ENCODE data around the gene SNX32.

The SNX32 gene

DNA sequence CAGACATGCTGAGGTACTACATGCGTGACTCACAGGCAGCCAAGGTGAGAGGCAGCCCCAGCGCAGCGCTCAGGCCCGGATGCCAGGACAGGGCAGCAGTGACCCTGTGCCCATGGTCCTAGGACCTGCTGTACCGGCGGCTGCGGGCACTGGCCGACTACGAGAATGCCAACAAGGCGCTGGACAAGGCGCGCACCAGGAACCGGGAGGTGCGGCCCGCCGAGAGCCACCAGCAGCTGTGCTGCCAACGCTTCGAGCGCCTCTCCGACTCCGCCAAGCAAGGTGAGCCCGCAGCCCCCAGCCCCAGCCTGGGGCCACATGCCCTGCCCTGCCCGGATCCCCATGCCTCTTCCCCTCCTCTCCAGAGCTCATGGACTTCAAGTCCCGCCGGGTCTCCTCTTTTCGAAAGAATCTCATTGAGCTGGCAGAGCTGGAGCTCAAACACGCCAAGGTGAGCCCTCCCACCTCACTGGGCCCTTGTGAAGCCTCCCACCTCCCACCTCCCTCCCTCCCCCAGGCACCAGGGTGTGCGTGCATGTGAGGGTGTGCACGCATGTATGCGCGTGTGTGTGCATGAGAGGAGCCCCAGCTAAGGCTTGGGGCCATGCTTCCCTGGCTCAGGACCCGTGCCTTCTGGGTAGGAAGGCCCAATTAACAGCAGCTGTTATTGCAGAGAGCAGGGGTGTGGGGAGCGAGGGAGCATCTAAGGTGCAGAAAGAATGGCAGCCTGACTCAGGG lies 18.9 kb downstream of the SNX32 start:
- no peak overlapping the region for H3K4me3 Mint-ChIP-seq
- peaks cover 51% of the 10 kb centered on the region for H3K36me3 Mint-ChIP-seq (ENCODE audit: low read depth)
- H3K4me1 Mint-ChIP-seq, result peaks cover 39% of the 10 kb centered on the region
- no peak for DNase-seq
- H3K27me3 Mint-ChIP-seq (ENCODE audit: low read depth, poor library complexity), result peaks cover 10% of the 10 kb centered on the region
- H3K27ac Mint-ChIP-seq, result peak overlapping the region; percentile 68
- TF ChIP-seq, protein P1, sequence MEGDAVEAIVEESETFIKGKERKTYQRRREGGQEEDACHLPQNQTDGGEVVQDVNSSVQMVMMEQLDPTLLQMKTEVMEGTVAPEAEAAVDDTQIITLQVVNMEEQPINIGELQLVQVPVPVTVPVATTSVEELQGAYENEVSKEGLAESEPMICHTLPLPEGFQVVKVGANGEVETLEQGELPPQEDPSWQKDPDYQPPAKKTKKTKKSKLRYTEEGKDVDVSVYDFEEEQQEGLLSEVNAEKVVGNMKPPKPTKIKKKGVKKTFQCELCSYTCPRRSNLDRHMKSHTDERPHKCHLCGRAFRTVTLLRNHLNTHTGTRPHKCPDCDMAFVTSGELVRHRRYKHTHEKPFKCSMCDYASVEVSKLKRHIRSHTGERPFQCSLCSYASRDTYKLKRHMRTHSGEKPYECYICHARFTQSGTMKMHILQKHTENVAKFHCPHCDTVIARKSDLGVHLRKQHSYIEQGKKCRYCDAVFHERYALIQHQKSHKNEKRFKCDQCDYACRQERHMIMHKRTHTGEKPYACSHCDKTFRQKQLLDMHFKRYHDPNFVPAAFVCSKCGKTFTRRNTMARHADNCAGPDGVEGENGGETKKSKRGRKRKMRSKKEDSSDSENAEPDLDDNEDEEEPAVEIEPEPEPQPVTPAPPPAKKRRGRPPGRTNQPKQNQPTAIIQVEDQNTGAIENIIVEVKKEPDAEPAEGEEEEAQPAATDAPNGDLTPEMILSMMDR (IDR thresholded peaks at IDR 0.05), result no peak
- H3K9me3 Mint-ChIP-seq, result peaks cover 4% of the 10 kb centered on the region

DNA sequence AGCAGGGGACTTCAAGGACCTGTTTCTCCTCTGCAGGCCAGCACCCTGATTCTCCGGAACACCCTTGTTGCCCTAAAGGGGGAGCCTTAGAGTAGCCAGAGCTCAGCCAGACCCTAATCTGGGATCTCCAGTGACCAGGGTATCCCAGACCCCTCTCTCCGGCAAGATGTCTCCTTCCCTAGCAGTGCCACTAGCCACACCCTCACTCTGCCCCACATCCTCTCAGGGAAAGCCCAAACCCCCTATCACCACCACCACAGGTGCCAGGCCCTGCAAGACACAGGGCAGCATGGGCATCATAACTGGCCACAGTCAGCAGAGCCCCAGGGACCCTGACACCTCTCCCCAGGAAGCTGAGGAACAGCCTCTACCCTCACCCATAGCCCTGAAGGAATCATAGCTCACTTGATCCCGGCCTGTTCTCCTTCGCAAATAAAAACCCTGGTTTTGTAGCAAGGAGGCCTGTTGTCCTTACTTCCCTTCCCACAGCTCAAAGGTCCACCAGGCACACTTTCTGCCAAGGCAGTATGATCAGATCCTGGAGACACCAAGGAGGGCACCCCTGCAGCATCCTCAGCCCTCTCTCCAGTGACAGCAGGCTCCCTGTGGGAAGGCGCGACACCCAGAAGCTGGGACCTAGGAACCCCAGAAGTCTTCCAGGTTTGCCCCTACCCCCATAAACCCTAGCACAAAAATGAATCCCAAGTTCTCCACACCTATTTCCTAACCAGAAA lies 19.6 kb downstream of the SNX32 start:
- Mint-ChIP-seq H3K4me3 (no peak overlapping the region), H3K4me1 (peaks cover 42% of the 10 kb centered on the region), H3K27ac (peak overlapping the region; percentile 92), H3K9me3 (peaks cover 4% of the 10 kb centered on the region), H3K27me3 (ENCODE audit: low read depth, poor library complexity) (peaks cover 5% of the 10 kb centered on the region), H3K36me3 (ENCODE audit: low read depth) (peaks cover 51% of the 10 kb centered on the region)
- TF ChIP-seq, protein P1 (IDR thresholded peaks at IDR 0.05), result no peak
- DNase-seq, result no peak

DNA sequence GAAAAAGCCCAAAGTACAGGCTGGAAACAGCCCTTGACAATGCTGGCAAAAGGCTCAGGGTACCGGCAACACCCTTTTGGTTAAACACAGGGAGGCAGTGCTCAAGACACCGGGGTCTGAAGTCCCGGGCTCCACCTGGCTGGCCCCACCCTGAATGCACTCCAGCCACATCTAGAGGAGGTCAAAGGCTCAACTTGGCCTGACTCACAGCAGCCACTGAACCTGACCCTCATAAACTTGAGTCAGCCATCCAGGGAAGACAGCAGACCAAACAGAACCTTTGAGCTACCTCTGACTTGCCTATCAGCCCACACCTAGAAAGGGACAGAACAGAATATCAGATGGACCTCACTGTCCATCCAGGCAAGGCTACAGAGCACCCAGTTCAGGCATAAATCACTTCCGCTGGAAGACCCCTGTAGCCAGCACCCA lies 20.4 kb downstream of the SNX32 start:
- Mint-ChIP-seq H3K27me3 (ENCODE audit: low read depth, poor library complexity) (peaks cover 5% of the 10 kb centered on the region), H3K27ac (no peak overlapping the region), H3K4me1 (peaks cover 47% of the 10 kb centered on the region), H3K9me3 (peaks cover 4% of the 10 kb centered on the region), H3K4me3 (peak overlapping the region; percentile 73), H3K36me3 (ENCODE audit: low read depth) (peaks cover 51% of the 10 kb centered on the region)
- DNase-seq, result no peak
- TF ChIP-seq, protein P1 (IDR thresholded peaks at IDR 0.05), result no peak

DNA sequence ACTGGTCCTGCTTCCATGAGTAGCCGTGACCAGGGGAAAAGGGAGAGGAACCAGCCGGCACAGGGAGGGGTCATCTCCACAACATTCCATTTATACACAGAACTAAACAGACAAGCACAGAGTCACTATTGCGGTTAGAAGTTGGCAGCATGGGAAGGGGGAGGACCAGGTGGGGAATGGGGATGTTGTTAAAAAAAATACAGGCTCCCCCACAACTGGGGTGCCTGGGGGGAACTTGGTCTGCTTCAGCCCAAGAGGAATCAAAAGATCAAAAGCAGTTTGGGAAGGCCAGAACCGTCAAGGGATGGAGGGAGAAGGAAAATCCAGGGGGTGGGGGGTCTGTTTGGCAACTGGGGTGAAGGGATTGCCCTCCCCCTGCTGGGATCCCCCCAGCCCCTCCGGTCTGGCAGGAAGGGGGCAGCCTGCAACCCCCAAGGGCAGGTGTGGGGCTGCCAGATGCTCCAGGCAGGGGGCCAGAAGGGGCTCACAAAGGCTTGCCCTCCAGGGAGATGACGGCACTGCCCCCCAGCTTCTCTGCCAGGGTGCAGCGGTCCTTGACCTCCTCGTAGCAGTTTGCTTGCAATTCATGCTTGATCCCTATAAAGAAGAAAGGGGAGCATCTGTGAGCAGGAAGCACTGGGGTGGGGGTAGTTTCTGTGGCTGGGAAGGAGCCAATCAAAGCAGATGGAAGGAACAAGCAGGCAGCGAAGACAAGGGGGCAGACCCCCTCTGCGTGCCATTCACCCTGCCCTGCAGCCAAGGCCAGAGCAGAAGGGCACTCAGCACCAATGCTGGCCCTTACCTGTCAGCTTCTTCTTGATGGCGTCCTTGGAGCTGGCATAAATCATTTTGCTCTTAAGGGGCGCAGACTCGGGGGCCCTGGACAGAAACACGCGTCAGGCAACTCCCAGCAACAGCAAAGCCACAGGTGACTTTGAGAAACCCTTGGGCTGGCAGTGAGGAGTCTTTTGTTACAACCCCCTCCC lies 21.4 kb downstream of the SNX32 start:
- Mint-ChIP-seq H3K27ac (peak overlapping the region; percentile 62), H3K36me3 (ENCODE audit: low read depth) (peaks cover 51% of the 10 kb centered on the region), H3K4me3 (peak overlapping the region; percentile 93), H3K27me3 (ENCODE audit: low read depth, poor library complexity) (peaks cover 5% of the 10 kb centered on the region), H3K4me1 (peaks cover 44% of the 10 kb centered on the region), H3K9me3 (peaks cover 4% of the 10 kb centered on the region)
- TF ChIP-seq, protein P1 (IDR thresholded peaks at IDR 0.05), result no peak
- no peak for DNase-seq

DNA sequence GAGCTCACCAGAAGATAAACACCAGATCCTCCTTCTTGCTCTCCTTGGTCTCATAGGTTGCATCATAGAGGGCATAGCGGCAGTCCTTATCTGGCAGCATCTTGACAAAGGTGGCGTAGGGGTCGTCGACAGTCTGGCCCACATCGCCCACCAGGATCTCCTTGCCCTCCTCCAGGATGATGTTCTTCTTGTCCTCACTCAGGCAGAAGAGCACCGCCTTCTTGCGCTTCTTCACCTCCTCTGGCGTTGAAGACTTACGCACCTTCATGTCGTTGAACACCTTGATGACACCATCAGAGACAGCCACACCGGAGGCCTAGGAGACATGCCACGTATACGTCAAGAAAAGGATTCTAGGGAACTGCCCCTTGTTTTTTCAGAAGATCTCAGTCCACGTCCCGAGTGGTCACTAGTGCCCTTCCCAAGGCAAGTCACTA lies 22.2 kb downstream of the SNX32 start:
- Mint-ChIP-seq H3K4me1 (peaks cover 43% of the 10 kb centered on the region), H3K9me3 (peaks cover 4% of the 10 kb centered on the region), H3K36me3 (ENCODE audit: low read depth) (peaks cover 51% of the 10 kb centered on the region), H3K4me3 (peak overlapping the region; percentile 93), H3K27me3 (ENCODE audit: low read depth, poor library complexity) (peaks cover 5% of the 10 kb centered on the region), H3K27ac (peak overlapping the region; percentile 97)
- DNase-seq, result no peak
- TF ChIP-seq, protein P1 (IDR thresholded peaks at IDR 0.05), result no peak

Measured in nephron progenitor cell (in vitro differentiated cells).